ENCODE data around the gene CTAG2. TPM values are rescaled to one million over a fixed set of nuclear protein-coding genes. Genes with fewer than 3 reads are reported as not detected.

The CTAG2 gene
- total and polyA plus RNA-seq, 10 of the 15 experiments (the other 5 are each of a cell fraction or from before 2014, with no cell fraction given): 0.73 TPM; not detected in 9

- POLR2A ChIA-PET: no interaction called here
- FAIRE-seq: no peak
- TF ChIP-seq EED (IDR thresholded peaks at IDR 0.05; ENCODE audit: low read depth) (no peak), MYB (IDR thresholded peaks at IDR 0.05; ENCODE audit: borderline replicate concordance, low read depth, low read length) (no peak), SIN3A (IDR thresholded peaks at IDR 0.05; ENCODE audit: low read depth, low read length) (no peak), ATF3 (IDR thresholded peaks at IDR 0.05; ENCODE audit: borderline replicate concordance, extremely low read depth, low read depth, low read length) (no peak), YY1 (IDR thresholded peaks at IDR 0.05; ENCODE audit: low read depth, low read length) (no peak), USF2 (IDR thresholded peaks at IDR 0.05; ENCODE audit: borderline replicate concordance, low read depth, low read length) (no peak), FOXM1 (IDR thresholded peaks at IDR 0.05; ENCODE audit: low read depth, low read length) (no peak), CBFB (IDR thresholded peaks at IDR 0.05; ENCODE audit: low read depth) (no peak), NKRF (conservative IDR thresholded peaks at IDR 0.05) (no peak), SPI1 (IDR thresholded peaks at IDR 0.05; ENCODE audit: borderline replicate concordance, insufficient read depth, low read depth, low read length) (no peak), HDGF (IDR thresholded peaks at IDR 0.05) (no peak), TCF12 (IDR thresholded peaks at IDR 0.05; ENCODE audit: low read depth, low read length) (no peak), SUPT20H (IDR thresholded peaks at IDR 0.05; ENCODE audit: borderline replicate concordance, control insufficient read depth, low read depth, low read length) (no peak)
- TF ChIP-seq, protein P1, sequence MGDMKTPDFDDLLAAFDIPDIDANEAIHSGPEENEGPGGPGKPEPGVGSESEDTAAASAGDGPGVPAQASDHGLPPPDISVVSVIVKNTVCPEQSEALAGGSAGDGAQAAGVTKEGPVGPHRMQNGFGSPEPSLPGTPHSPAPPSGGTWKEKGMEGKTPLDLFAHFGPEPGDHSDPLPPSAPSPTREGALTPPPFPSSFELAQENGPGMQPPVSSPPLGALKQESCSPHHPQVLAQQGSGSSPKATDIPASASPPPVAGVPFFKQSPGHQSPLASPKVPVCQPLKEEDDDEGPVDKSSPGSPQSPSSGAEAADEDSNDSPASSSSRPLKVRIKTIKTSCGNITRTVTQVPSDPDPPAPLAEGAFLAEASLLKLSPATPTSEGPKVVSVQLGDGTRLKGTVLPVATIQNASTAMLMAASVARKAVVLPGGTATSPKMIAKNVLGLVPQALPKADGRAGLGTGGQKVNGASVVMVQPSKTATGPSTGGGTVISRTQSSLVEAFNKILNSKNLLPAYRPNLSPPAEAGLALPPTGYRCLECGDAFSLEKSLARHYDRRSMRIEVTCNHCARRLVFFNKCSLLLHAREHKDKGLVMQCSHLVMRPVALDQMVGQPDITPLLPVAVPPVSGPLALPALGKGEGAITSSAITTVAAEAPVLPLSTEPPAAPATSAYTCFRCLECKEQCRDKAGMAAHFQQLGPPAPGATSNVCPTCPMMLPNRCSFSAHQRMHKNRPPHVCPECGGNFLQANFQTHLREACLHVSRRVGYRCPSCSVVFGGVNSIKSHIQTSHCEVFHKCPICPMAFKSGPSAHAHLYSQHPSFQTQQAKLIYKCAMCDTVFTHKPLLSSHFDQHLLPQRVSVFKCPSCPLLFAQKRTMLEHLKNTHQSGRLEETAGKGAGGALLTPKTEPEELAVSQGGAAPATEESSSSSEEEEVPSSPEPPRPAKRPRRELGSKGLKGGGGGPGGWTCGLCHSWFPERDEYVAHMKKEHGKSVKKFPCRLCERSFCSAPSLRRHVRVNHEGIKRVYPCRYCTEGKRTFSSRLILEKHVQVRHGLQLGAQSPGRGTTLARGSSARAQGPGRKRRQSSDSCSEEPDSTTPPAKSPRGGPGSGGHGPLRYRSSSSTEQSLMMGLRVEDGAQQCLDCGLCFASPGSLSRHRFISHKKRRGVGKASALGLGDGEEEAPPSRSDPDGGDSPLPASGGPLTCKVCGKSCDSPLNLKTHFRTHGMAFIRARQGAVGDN (IDR thresholded peaks at IDR 0.05): no peak
- TF ChIP-seq, protein P2, sequence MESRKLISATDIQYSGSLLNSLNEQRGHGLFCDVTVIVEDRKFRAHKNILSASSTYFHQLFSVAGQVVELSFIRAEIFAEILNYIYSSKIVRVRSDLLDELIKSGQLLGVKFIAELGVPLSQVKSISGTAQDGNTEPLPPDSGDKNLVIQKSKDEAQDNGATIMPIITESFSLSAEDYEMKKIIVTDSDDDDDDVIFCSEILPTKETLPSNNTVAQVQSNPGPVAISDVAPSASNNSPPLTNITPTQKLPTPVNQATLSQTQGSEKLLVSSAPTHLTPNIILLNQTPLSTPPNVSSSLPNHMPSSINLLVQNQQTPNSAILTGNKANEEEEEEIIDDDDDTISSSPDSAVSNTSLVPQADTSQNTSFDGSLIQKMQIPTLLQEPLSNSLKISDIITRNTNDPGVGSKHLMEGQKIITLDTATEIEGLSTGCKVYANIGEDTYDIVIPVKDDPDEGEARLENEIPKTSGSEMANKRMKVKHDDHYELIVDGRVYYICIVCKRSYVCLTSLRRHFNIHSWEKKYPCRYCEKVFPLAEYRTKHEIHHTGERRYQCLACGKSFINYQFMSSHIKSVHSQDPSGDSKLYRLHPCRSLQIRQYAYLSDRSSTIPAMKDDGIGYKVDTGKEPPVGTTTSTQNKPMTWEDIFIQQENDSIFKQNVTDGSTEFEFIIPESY (IDR thresholded peaks at IDR 0.05): no peak
Measured at GRCh38 chrX:154652311-154653047, 900 bp downstream of the CTAG2 start.

More at GRCh38 chrX:154652311-154653047, 900 bp downstream of the CTAG2 start:
- Histone ChIP-seq H3K9me3 (replicated peaks; ENCODE audit: control insufficient read depth, insufficient read depth, low read length) (no peaks in the 10 kb centered on the region), H3K4me1 (ENCODE audit: control insufficient read depth, insufficient read depth, low read length) (no peaks in the 10 kb centered on the region), H2AFZ (ENCODE audit: control insufficient read depth, low read depth, low read length) (no peak overlapping the region), H3K4me2 (ENCODE audit: control insufficient read depth, insufficient read depth) (no peak overlapping the region), H4K20me1 (ENCODE audit: control insufficient read depth, insufficient read depth) (no peaks in the 10 kb centered on the region), H3K4me3 (no peak overlapping the region), H3K27me3 (replicated peaks in 1 of 2; ENCODE audit: control insufficient read depth in 2 of 2, insufficient read depth in 2 of 2, low read length in 1 of 2) (no peaks in the 10 kb centered on the region), H3K79me2 (ENCODE audit: control insufficient read depth, insufficient read depth, low read length) (no peaks in the 10 kb centered on the region), H3K9ac (ENCODE audit: control insufficient read depth, insufficient read depth, low read length) (no peak overlapping the region), H3K36me3 (ENCODE audit: control insufficient read depth in 2 of 2, insufficient read depth in 2 of 2, low read length in 1 of 2) (no peaks in the 10 kb centered on the region), H3K27ac (ENCODE audit: control insufficient read depth, insufficient read depth) (no peak overlapping the region)
- in situ Hi-C loops (cut with MboI) (no loop called here), intact Hi-C loops (cut with micrococcal nuclease; ENCODE audit: unreplicated experiment) (no loop called here)
- CTCF ChIA-PET: no interaction called here
- no peak for ATAC-seq
- 69% methylated on average over 22 of the region's 30 CpGs for WGBS (ENCODE audit: insufficient coverage, insufficient replicate concordance, low lambda C conversion rate, missing lambda C conversion rate)
- RAD21 ChIA-PET (ENCODE audit: unreplicated experiment): no interaction called here
- BruUV-seq (replicated peaks): no TSS peak
- SMC1A ChIA-PET (ENCODE audit: uncharacterized antibody, unreplicated experiment): no interaction called here
- DNase-seq (ENCODE audit: low read depth, low spot score): no peak
